NOMO-1 treated with dmso at 0.1 percent for 144 hours (cell line): ENCODE data around the gene HBS1L.

Source experiments
- DNase-seq: peaks from one replicate; lab custom pipeline; 2025; ENCODE audit not compliant: unreplicated experiment; lab: John Stamatoyannopoulos, UW

Gene HBS1L

DNA sequence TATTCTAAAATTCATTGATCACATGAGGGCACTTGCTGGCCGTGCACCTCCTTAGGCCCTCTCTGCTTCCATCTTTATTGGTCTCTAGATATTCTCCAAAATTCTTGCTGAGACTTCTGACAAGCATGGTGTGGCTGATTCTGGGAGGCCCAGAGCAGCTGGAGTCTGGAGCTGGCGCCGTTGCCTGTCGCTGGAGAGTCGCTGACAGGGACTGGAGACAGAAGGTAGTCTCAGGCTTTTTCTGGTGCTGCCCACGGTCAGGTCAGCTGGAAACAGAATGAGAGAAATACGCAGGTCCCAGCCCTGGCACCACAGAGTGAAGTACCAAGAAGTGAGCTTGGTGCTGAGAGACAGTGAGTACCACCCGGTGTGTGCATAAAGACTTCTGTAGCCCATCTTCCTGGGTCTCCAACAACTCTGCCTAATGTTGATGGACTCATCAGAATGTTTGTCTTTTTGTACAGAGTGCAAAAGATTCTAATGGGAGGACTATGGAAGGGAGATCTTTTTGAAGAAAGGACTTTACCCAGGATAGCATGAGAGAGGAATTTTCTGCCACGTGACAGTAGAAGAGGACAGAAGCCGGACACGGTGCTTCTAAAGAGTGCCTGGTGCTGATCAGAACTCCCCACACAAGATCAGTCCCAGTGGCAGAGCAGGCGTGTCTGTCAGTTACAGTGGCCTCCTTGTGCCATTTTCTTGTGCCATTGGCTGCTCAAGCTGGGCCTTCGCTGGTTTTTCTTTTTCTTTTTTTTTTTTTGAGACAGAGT lies 102.9 kb downstream of the HBS1L start:
- DNase-seq: no peak

GRCh38 chr6:134950482-134950881 lies 104.1 kb downstream of the HBS1L start:
- no peak for DNase-seq

GRCh38 chr6:134949927-134950326 lies 104.7 kb downstream of the HBS1L start, which contains the start of gene ALDH8A1:
TSS of gene ALDH8A1 (minus strand) at chr6:134950101. CDS start at chr6:134950053, 48 bp downstream.
- no peak for DNase-seq

DNA sequence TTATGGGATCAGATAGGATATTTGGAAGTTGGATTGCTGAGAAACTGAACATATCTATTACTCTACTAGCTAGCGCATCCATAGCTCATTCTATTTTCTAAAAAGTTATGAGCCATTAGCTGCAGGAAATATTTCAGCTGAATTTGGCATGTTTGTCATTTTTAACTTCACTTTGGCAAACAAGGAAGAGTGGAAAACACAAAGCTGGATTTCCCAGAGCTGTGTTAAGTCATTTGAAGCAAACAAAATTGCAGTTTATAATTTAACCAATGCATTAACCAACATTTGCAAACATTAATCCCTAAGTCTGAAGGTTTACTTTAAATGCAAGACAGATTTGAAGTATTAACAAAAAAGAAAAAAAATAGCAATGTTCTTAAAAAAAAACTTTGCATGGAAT lies 105.9 kb downstream of the HBS1L start:
- DNase-seq: no peak

DNA sequence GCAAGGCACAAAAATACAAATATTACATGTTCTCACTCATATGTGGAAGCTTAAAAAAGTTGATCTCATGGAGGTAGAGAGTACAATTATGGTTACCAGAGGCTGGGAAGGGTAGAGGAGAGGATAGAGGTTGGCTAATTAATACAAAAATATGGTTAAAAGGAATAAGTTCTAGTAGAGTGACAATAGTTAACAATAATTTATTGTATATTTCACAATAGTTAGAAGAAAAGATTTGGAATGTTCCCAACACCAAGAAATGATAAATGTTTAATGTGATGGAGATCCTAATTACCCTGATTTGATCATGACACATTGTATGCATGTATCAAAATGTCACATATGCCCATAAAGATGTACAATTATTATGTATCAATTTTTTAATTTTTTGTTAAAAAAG lies 106.5 kb downstream of the HBS1L start:
- DNase-seq: no peak

DNA sequence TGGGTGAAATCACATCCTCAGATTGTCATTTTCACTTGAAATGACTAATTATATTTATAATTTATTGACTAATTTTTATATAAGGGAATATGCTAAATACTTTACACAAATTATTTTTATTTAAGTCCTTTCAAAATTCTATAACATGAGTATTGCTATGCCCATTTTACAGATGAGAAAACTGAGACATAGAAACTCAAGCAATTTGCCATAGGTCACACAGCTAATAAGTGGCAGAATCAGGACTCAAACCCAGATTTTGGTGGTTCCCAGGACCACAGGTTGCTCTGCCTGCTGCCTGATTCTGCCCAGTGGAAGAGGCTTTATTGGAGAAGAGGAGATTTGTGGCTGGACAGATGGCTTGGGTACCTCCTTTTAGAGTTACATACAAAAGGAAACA lies 109.6 kb downstream of the HBS1L start:
- no peak for DNase-seq

GRCh38 chr6:134943522-134944111 lies 111.0 kb downstream of the HBS1L start:
- DNase-seq: no peak

DNA sequence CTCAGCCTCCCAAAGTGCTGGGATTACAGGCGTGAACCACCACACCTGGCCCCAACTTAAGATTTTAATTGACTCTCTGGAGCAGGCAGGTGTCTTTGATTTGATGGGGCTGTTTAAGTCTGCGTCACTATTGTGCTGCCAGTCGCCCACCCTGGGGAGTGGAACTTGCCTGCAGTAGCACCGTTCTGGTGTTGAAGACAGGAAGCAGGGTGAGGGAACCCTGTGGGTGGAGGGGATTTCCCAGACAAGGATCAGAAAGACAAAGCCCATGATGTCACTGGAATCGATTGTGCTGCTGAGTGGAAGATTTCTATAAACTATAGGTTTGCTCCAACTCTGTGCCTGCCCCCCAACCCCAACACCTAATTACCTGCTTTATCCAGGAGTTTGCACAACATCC lies 115.7 kb downstream of the HBS1L start:
- DNase-seq: no peak

GRCh38 chr6:134937426-134937825 lies 117.2 kb downstream of the HBS1L start:
- no peak for DNase-seq

DNA sequence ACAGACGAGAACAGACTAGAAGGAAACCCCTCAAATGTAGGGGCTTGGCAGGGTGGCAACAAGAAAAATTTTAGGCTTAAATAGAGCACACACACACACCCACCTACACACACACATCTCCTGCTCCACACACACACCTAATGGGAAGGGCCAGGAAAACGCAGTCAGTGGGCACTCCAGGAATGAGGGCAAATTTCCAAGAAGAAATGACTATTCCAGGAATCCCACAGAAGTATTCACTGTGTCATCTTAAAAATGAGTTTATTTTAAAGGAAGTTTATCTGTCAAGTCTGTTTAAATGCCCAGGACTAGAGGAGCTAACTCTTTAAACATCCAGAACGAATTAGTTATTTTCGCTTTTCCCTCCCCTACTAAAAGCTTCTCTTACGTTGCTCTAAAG lies 117.7 kb downstream of the HBS1L start:
- no peak for DNase-seq

GRCh38 chr6:134936476-134936875 lies 118.1 kb downstream of the HBS1L start:
- DNase-seq: no peak

DNA sequence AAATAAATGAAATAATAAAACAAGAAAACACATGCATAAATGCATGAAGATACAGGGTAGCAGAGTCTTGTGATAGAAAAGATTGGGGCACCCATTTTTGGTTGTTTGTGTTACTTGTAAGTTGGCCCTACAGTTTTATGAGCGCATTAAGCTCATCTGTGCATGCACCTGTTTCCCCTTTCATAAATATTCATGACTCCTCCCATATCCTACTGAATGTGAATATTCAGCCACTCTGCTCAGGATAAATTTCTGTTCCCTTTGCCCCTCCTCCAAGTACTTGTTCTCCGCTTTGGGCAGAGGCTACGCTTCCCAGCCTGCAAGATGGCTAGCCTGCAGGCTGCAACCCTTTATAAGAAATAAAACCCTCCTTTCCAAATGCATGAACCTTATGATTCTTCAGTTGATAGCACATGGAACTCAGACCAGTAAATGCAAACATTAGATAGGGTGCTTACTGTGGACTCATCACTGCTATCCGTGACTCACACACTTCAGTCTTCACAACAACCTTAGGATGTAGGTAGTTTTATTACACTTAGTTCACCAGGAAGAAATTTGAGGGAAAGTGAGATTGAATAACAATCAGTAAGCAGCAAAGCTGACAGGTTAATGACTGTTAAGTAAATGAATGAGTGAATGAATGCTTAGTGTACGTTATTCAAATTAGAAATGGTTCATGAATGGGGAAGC lies 119.7 kb downstream of the HBS1L start:
- no peak for DNase-seq

DNA sequence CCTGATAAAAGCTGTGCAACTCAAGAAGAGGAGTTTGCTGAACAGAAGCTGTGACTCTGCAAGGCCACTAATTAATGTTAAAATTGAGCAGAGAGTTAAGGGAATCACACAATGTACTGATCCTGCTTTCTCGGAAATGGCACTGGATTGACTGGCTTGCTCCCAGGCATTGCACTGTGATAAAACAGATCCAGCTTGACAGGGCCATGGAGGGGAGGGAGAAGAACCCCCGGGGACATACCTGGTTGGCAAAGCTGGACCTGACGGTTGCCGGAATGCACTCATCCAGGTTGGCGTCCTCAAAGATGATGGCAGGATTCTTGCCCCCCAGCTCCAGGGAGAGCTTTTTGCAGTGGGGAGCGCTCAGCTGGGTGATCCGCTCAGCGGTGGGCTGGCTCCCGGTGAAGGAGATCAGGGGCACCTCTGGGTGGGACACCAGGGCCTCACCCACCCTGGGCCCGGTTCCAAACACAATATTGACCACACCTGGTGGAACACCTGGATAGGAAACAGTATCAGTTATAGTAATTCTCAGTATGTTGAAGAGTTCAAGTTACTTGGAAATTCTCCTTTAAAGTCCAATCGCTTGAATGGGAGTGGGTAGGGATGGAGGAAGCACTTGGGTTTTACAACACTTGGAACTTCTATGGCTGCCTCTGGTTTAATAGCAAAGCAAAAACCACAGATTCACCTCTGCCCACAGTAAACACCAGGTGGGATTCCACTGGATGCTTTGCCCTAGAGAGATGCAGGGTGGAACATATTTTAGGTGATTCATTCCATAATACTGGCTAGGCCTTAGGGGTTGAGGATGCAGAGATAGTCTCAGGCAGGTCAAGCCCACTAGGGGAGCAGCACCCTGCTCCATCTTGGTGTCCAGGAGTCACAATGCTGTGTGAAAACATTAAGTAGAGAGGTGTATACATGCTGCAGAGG lies 121.8 kb downstream of the HBS1L start:
- DNase-seq: no peak

- no peak for DNase-seq
Observed at GRCh38 chr6:134932098-134932497, 122.5 kb downstream of the HBS1L start.

- DNase-seq: no peak
Observed at GRCh38 chr6:134930463-134930862, 124.2 kb downstream of the HBS1L start.

GRCh38 chr6:134928151-134928900 lies 126.3 kb downstream of the HBS1L start:
- DNase-seq: no peak

GRCh38 chr6:134925800-134926199 lies 128.8 kb downstream of the HBS1L start:
- no peak for DNase-seq

- DNase-seq: no peak
Observed at GRCh38 chr6:134921721-134922261, 132.8 kb downstream of the HBS1L start.

DNA sequence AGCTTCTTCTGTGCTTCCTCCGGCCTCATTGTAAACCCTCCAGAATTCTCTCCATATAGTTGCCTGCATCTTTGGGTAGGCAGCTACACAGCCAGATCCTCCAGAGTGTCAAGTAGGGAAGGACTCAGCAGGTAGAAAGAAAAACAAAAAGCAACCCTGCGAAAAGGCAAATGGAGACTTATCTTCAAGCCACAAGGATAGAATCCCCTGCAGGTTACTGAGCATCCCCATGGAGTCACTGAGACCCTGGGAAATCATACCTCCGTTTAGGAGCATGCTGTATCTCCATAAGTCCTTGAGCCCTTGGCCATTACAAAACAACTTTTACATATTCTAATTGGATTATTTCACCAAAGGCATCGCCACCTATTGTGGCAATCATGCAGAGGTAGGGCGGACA lies 133.3 kb downstream of the HBS1L start:
- DNase-seq: no peak

DNA sequence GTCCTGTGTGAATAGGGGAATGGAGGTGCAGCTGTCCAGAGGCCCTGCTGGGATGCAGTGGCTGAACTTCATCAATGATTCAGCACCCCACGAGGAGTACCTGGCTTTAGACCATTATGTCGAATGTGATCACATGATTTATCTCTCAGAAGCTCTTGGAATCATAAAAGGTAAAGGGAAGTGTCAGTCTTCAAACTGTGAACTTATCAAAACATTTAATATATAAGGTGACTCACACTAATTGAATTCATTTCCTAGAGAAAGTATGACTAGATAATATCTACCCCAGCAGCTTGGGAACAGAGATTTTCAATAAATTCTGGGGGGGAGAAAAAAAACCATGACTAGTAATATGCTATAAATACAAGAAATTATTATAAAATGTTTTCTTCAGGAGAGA lies 134.2 kb downstream of the HBS1L start:
- no peak for DNase-seq
